Hippocampal formation (tissue), 2 donors: ENCODE data around the gene ARHGAP32.
"Not testable (repeated sequence)": the region's sequence is repeated elsewhere in the genome, so short reads cannot be mapped to it uniquely, and the experiment has no call there.

Source experiments
- DNase-seq, 2 donors: peaks; one replicate each; lab custom pipeline; 2025; lab: John Stamatoyannopoulos, UW

ARHGAP32 gene

GRCh38 chr11:128933481-128934178 is 258.5 kb downstream of the ARHGAP32 start:
- no peak for DNase-seq

- DNase-seq: no peak
These were observed 260.5 kb downstream of the ARHGAP32 start for GRCh38 chr11:128931668-128932067.

GRCh38 chr11:128931066-128931465 is 261.1 kb downstream of the ARHGAP32 start:
- no peak for DNase-seq

GRCh38 chr11:128929991-128930390 is 262.1 kb downstream of the ARHGAP32 start:
- no peak for DNase-seq

- DNase-seq: no peak
These were observed 262.7 kb downstream of the ARHGAP32 start for GRCh38 chr11:128929468-128929867.

- no peak for DNase-seq
These were observed 263.7 kb downstream of the ARHGAP32 start for GRCh38 chr11:128928400-128928799.

- no peak for DNase-seq
These were observed 264.3 kb downstream of the ARHGAP32 start for GRCh38 chr11:128927683-128928336.

GRCh38 chr11:128927108-128927461 is 265.0 kb downstream of the ARHGAP32 start:
- DNase-seq: no peak

GRCh38 chr11:128926437-128927107 is 265.6 kb downstream of the ARHGAP32 start:
- DNase-seq: no peak

GRCh38 chr11:128926000-128926399 is 266.1 kb downstream of the ARHGAP32 start:
- DNase-seq: no peak

GRCh38 chr11:128925250-128925600 is 266.9 kb downstream of the ARHGAP32 start:
- DNase-seq: no peak

- DNase-seq: no peak
These were observed 267.4 kb downstream of the ARHGAP32 start for GRCh38 chr11:128924510-128925249.

- DNase-seq: no peak
These were observed 268.0 kb downstream of the ARHGAP32 start for GRCh38 chr11:128924104-128924503.

GRCh38 chr11:128921793-128922192 is 270.3 kb downstream of the ARHGAP32 start:
- no peak for DNase-seq

- DNase-seq: no peak
These were observed 271.5 kb downstream of the ARHGAP32 start for GRCh38 chr11:128920666-128921065.

GRCh38 chr11:128919635-128920034 is 272.5 kb downstream of the ARHGAP32 start:
- not testable (repeated sequence) for DNase-seq

- no peak for DNase-seq
These were observed 272.9 kb downstream of the ARHGAP32 start for GRCh38 chr11:128919216-128919615.

GRCh38 chr11:128917144-128917724 is 274.9 kb downstream of the ARHGAP32 start:
- no peak for DNase-seq

- no peak for DNase-seq
These were observed 275.4 kb downstream of the ARHGAP32 start for GRCh38 chr11:128916681-128917080.

- no peak for DNase-seq
These were observed 276.0 kb downstream of the ARHGAP32 start for GRCh38 chr11:128916037-128916572.

- no peak for DNase-seq
These were observed 277.0 kb downstream of the ARHGAP32 start for GRCh38 chr11:128915149-128915521.
